Measurements from ENCODE around the gene ZNF638.
A peak's percentile ranks its signal among the peaks of the same experiment; 100 is the strongest.

Gene ZNF638

GRCh38 chr2:71460595-71461303 lies 129.2 kb downstream of the ZNF638 start:
- Histone ChIP-seq H3K36me3 (ENCODE audit: control insufficient read depth, insufficient read depth, low read length) (no peaks in the 10 kb centered on the region), H3K4me1 (ENCODE audit: control insufficient read depth, insufficient read depth, low read length) (peaks cover 7% of the 10 kb centered on the region; the same call in 1 of the 2 replicates), H3K9me3 (ENCODE audit: control insufficient read depth, insufficient read depth, low read length) (no peaks in the 10 kb centered on the region), H3K27me3 (ENCODE audit: control insufficient read depth, insufficient read depth, low read length) (peaks cover 27% of the 10 kb centered on the region), H3K27ac (ENCODE audit: low read length) (no peak overlapping the region), H3K4me3 (ENCODE audit: low read length) (no peak overlapping the region)
- DNase-seq (ENCODE audit: low read depth, low spot score), result no peak
- no CpG with 5 or more reads among the region's 9 CpGs for WGBS (ENCODE audit: insufficient coverage, insufficient read length)

- Histone ChIP-seq H3K27me3 (ENCODE audit: control insufficient read depth, insufficient read depth, low read length) (peaks cover 33% of the 10 kb centered on the region), H3K4me3 (ENCODE audit: low read length) (no peak overlapping the region), H3K27ac (ENCODE audit: low read length) (no peak overlapping the region), H3K4me1 (ENCODE audit: control insufficient read depth, insufficient read depth, low read length) (peaks cover 7% of the 10 kb centered on the region; the same call in 1 of the 2 replicates), H3K36me3 (ENCODE audit: control insufficient read depth, insufficient read depth, low read length) (no peaks in the 10 kb centered on the region), H3K9me3 (ENCODE audit: control insufficient read depth, insufficient read depth, low read length) (no peaks in the 10 kb centered on the region)
- WGBS (ENCODE audit: insufficient coverage, insufficient read length), result no CpG with 5 or more reads among the region's 5 CpGs
- no peak for DNase-seq (ENCODE audit: low read depth, low spot score)
Observed at GRCh38 chr2:71461304-71461671, 129.7 kb downstream of the ZNF638 start.

GRCh38 chr2:71462056-71462605 lies 130.5 kb downstream of the ZNF638 start:
- H3K4me3 ChIP-seq (ENCODE audit: low read length), result no peak overlapping the region
- H3K9me3 ChIP-seq (ENCODE audit: control insufficient read depth, insufficient read depth, low read length), result no peaks in the 10 kb centered on the region
- WGBS (ENCODE audit: insufficient coverage, insufficient read length), result no CpG with 5 or more reads among the region's 8 CpGs
- H3K27ac ChIP-seq (ENCODE audit: low read length), result no peak overlapping the region
- DNase-seq (ENCODE audit: low read depth, low spot score), result no peak
- peaks cover 40% of the 10 kb centered on the region for H3K27me3 ChIP-seq (ENCODE audit: control insufficient read depth, insufficient read depth, low read length)
- H3K36me3 ChIP-seq (ENCODE audit: control insufficient read depth, insufficient read depth, low read length), result no peaks in the 10 kb centered on the region
- peaks cover 5% of the 10 kb centered on the region; the same call in 1 of the 2 replicates for H3K4me1 ChIP-seq (ENCODE audit: control insufficient read depth, insufficient read depth, low read length)

DNA sequence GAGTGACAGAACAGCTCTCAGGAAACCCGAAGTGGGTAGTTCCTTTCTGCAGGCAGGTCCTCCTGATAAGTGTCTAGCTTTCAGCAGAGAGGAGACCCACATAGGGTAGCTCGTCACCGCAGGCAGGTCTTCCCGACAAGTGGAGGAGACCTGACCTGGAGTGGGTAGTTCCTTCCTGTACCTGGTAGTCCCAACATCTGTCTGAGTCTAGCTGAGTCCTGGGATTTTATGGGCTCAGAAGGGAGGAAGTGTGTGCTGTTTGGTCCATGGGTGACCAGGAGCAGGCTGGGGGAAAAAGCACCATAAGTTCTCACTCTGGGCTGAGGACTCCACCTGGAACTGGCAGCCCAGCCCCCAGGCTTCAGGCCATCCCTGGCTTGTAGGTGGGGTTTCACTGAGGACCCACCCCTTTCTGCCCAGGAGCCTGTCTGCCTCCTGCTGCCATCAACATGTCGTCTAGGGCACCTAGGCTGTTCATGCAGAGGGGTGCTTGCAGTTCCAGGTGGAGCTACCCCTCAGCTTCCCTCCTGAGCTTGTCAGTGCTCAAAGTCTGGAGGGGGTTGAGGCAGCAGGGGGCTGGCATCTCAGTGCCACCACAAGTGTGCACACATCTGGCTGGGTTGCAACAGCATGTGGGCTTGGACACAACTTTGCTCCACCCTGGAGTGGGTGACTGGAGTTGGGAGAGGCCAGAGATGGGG lies 131.2 kb downstream of the ZNF638 start:
- Histone ChIP-seq H3K27ac (ENCODE audit: low read length) (no peak overlapping the region), H3K36me3 (ENCODE audit: control insufficient read depth, insufficient read depth, low read length) (no peaks in the 10 kb centered on the region), H3K4me3 (ENCODE audit: low read length) (no peak overlapping the region), H3K9me3 (ENCODE audit: control insufficient read depth, insufficient read depth, low read length) (no peaks in the 10 kb centered on the region), H3K4me1 (ENCODE audit: control insufficient read depth, insufficient read depth, low read length) (peaks cover 5% of the 10 kb centered on the region; the same call in 1 of the 2 replicates), H3K27me3 (ENCODE audit: control insufficient read depth, insufficient read depth, low read length) (peaks cover 46% of the 10 kb centered on the region)
- DNase-seq (ENCODE audit: low read depth, low spot score), result no peak
- no CpG with 5 or more reads among the region's 5 CpGs for WGBS (ENCODE audit: insufficient coverage, insufficient read length)

- no peaks in the 10 kb centered on the region for H3K9me3 ChIP-seq (ENCODE audit: control insufficient read depth, insufficient read depth, low read length)
- peaks cover 49% of the 10 kb centered on the region for H3K27me3 ChIP-seq (ENCODE audit: control insufficient read depth, insufficient read depth, low read length)
- WGBS (ENCODE audit: insufficient coverage, insufficient read length), result no CpG with 5 or more reads among the region's 7 CpGs
Observed at GRCh38 chr2:71463342-71463654, 131.7 kb downstream of the ZNF638 start.

DNA sequence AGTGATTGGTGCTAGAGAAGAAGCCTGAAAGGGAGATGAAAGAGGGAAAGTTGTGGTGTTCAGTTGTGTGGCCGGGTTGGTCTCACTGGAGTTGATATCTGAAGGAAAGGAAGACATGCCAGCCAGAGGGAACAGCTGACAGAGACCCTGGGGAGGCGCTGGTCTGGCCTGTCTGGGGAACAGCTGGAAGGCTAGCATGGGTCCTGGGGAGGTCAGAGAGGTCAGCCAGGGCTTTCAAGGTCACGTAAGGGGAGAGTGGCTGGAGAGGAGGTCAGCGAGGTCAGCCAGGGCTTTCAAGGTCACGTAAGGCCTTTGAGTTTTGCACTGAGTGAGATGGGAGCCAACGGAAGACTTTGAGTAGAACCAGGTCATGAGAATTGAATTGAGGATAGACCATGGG lies 132.8 kb downstream of the ZNF638 start:
- no peak for DNase-seq (ENCODE audit: low read depth, low spot score)
- H3K27me3 ChIP-seq (ENCODE audit: control insufficient read depth, insufficient read depth, low read length), result peaks cover 49% of the 10 kb centered on the region

More at GRCh38 chr2:71463342-71463654, 131.7 kb downstream of the ZNF638 start:
- H3K27ac ChIP-seq (ENCODE audit: low read length), result no peak overlapping the region
- no peak overlapping the region for H3K4me3 ChIP-seq (ENCODE audit: low read length)
- no peak for DNase-seq (ENCODE audit: low read depth, low spot score)
- peaks cover 5% of the 10 kb centered on the region; the same call in 1 of the 2 replicates for H3K4me1 ChIP-seq (ENCODE audit: control insufficient read depth, insufficient read depth, low read length)
- no peaks in the 10 kb centered on the region for H3K36me3 ChIP-seq (ENCODE audit: control insufficient read depth, insufficient read depth, low read length)

DNA sequence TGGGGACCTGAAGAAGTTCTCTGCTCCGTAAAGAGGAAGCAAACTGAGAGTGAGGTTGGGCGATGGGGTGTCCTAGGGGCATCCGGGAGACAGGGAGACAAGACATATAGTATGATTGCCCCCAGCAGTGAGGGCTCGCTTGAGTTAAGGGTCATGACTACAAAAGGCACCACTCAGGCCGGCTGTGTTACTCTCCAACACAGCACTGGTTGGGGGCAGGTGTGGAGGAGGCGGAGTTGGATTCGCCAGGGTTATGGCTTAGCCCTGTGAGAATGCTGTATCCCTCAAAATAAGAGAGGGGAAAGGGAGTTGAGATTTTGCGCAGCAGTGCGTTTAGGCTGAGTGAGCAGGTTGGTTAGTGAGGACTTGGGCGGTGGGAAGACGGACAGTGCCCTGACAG lies 133.8 kb downstream of the ZNF638 start:
- Histone ChIP-seq H3K27me3 (ENCODE audit: control insufficient read depth, insufficient read depth, low read length) (peaks cover 49% of the 10 kb centered on the region), H3K9me3 (ENCODE audit: control insufficient read depth, insufficient read depth, low read length) (no peaks in the 10 kb centered on the region), H3K4me3 (ENCODE audit: low read length) (no peak overlapping the region), H3K27ac (ENCODE audit: low read length) (no peak overlapping the region), H3K36me3 (ENCODE audit: control insufficient read depth, insufficient read depth, low read length) (no peaks in the 10 kb centered on the region), H3K4me1 (ENCODE audit: control insufficient read depth, insufficient read depth, low read length) (peaks cover 5% of the 10 kb centered on the region; the same call in 1 of the 2 replicates)
- no CpG with 5 or more reads among the region's 11 CpGs for WGBS (ENCODE audit: insufficient coverage, insufficient read length)
- DNase-seq (ENCODE audit: low read depth, low spot score), result no peak

More for the DNA sequence above, 132.8 kb downstream of the ZNF638 start:
- WGBS (ENCODE audit: insufficient coverage, insufficient read length), result no CpG with 5 or more reads among the region's 6 CpGs
- H3K27ac ChIP-seq (ENCODE audit: low read length), result no peak overlapping the region
- peaks cover 5% of the 10 kb centered on the region; the same call in 1 of the 2 replicates for H3K4me1 ChIP-seq (ENCODE audit: control insufficient read depth, insufficient read depth, low read length)
- H3K4me3 ChIP-seq (ENCODE audit: low read length), result no peak overlapping the region
- H3K9me3 ChIP-seq (ENCODE audit: control insufficient read depth, insufficient read depth, low read length), result no peaks in the 10 kb centered on the region
- H3K36me3 ChIP-seq (ENCODE audit: control insufficient read depth, insufficient read depth, low read length), result no peaks in the 10 kb centered on the region

GRCh38 chr2:71465961-71466300 lies 134.3 kb downstream of the ZNF638 start:
- Histone ChIP-seq H3K9me3 (ENCODE audit: control insufficient read depth, insufficient read depth, low read length) (no peaks in the 10 kb centered on the region), H3K4me3 (ENCODE audit: low read length) (peak overlapping the region; percentile 34; the same call in 1 of the 2 replicates), H3K4me1 (ENCODE audit: control insufficient read depth, insufficient read depth, low read length) (peaks cover 4% of the 10 kb centered on the region; the same call in 1 of the 2 replicates), H3K27ac (ENCODE audit: low read length) (no peak overlapping the region), H3K36me3 (ENCODE audit: control insufficient read depth, insufficient read depth, low read length) (no peaks in the 10 kb centered on the region), H3K27me3 (ENCODE audit: control insufficient read depth, insufficient read depth, low read length) (peaks cover 49% of the 10 kb centered on the region)
- WGBS (ENCODE audit: insufficient coverage, insufficient read length), result no CpG with 5 or more reads among the region's 23 CpGs
- no peak for DNase-seq (ENCODE audit: low read depth, low spot score)

DNA sequence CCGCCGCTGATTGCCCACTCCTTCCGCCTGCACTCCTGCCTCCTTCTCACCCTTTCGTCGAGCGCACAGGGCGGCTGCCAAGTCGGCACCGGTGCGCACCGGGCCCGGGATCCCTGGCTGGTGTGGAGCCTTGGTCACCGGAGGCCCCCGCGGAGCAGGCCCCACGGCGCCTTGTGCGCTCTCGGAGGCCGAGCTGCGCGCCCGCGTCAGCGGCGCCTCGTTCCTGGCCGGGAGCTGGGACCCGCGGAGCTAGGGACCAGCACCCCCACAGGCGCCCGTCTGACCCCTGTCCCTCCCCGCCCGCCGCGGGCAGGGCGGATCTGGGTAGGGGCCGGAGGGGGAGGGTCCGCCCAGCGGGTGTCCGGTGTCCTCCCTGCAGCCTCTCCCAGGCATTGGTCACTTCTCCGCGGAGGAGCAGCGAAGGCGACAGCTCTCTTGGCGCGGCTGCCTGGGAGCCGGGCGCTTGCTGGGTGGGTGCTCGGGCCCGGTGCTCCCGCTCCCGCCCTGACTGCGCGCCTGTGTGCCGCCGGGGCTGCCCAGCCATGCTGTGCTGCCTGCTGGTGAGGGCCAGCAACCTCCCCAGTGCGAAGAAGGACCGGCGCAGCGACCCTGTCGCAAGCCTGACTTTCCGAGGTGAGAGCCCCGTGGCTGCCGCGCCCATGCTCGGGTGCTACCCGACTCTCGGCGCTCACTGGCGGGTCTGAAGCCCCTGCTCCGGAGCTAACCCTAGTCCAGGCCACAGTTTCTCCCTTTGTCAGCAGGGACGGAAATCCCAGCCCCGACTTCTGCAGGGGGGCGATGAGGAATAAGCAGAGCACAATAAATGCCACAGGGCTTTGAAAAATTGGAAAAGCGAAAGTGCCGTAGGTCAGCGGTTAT lies 135.0 kb downstream of the ZNF638 start:
- Histone ChIP-seq H3K27ac (ENCODE audit: low read length) (no peak overlapping the region), H3K27me3 (ENCODE audit: control insufficient read depth, insufficient read depth, low read length) (peaks cover 45% of the 10 kb centered on the region)
- WGBS (ENCODE audit: insufficient coverage, insufficient read length), result no CpG with 5 or more reads among the region's 78 CpGs

More for the DNA sequence above, 135.0 kb downstream of the ZNF638 start:
- no peaks in the 10 kb centered on the region for H3K9me3 ChIP-seq (ENCODE audit: control insufficient read depth, insufficient read depth, low read length)
- H3K36me3 ChIP-seq (ENCODE audit: control insufficient read depth, insufficient read depth, low read length), result no peaks in the 10 kb centered on the region
- peak overlapping the region; percentile 34; the same call in 1 of the 2 replicates for H3K4me3 ChIP-seq (ENCODE audit: low read length)
- peaks cover 2% of the 10 kb centered on the region; the same call in 1 of the 2 replicates for H3K4me1 ChIP-seq (ENCODE audit: control insufficient read depth, insufficient read depth, low read length)
- DNase-seq (ENCODE audit: low read depth, low spot score), result no peak
